Upper lobe of left lung (tissue), 4 donors: ENCODE data around the gene DRAM1.

Source experiments
- CTCF ChIP-seq, 6 experiments: fragments of 450-650 bp in 4 of 6; fragments of 200-600 bp in 2 of 6; sonication (generic) in 2 of 6; IDR thresholded peaks; one replicate each; pipeline ENCODE4 v1.5.1; 2016 to 2019; ENCODE audit warnings: antibody characterized with exemption in 6 of 6
- EP300 ChIP-seq, 4 donors: sonication (generic); formaldehyde crosslinking; IDR thresholded peaks; one replicate each; pipeline ENCODE4 v1.5.1; 2017; ENCODE audit warnings: antibody characterized with exemption in 4 of 4, control low read depth in 2 of 4
- POLR2A ChIP-seq, 4 donors: fragments of 450-650 bp; IDR thresholded peaks; one replicate each; pipeline ENCODE4 v1.5.1; 2016 to 2017; ENCODE audit warnings: antibody characterized with exemption in 4 of 4, mild to moderate bottlenecking in 2 of 4
- POLR2AphosphoS5 ChIP-seq, 2 donors: sonication (generic); formaldehyde crosslinking; IDR thresholded peaks; one replicate each; pipeline ENCODE4 v1.5.1; 2017; ENCODE audit warnings: antibody characterized with exemption in 2 of 2

DNA sequence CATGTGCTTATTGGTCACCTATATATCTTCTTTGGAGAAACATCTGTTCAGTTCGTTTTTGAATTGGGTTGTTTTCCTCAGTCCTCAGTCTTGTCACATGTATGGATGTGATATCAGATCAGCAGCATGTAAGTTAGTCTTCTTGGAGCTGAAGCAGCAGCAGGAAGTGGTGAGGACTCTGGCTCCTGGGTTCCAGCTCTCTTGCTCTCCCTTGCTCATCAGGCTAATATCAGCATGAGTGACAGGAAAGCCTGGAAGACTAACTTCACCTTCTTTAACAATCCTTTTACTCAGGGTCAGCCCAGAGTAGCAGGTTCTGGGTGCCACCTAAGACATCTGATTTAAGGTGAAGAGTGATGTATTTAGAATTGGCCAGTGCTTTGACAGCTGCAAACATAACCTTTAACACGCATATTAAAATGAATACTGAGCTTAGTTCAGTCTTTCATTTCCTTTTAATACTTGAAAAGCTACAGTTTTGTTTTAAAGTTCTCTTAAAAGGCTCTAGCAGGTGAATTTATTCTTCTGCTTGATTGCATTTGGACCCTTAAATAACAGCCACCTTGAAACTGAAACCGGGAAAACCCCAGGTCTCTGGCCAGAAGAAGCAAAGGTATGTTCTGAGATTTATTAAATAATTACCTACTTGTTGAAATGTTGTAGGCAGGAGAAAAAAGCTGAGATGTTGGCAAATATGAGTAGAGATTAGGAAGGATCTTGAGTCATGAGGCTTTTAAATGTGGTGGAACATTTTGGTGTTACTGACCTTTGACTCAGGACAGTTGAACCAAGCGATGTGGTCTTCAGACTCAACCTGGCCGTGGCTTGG, 54.3 kb downstream of the DRAM1 start:
- TF ChIP-seq EP300 (IDR thresholded peaks at IDR 0.05): no peak
- TF ChIP-seq POLR2A (IDR thresholded peaks at IDR 0.05): no peak
- TF ChIP-seq CTCF (IDR thresholded peaks at IDR 0.05): no peak
- no peak for TF ChIP-seq POLR2AphosphoS5 (IDR thresholded peaks at IDR 0.05)
